ENCODE measurements around the gene ADGRD2.

GRCh38 chr9:124512806-124513204, 62.6 kb downstream of the ADGRD2 start:
- TF ChIP-seq CTCF (IDR thresholded peaks at IDR 0.05) (no peak), POLR2A (IDR thresholded peaks at IDR 0.05) (no peak)

All from Peyer's patch (tissue), 4 donors.